Measurements from ENCODE around the gene EHD1. TPM values are rescaled to one million over a fixed set of nuclear protein-coding genes. Genes with fewer than 3 reads are reported as not detected.
A peak's percentile ranks its signal among the peaks of the same experiment; 100 is the strongest.

EHD1 gene
- total and polyA plus RNA-seq, 9 donors = 46.1 to 117 (median 87.0) TPM

GRCh38 chr11:64892411-64892831, 14.0 kb upstream of the EHD1 start:
- H3K4me1 ChIP-seq (ENCODE audit: control insufficient read depth, insufficient read depth, low read length) = peaks cover 25% of the 10 kb centered on the region

GRCh38 chr11:64891880-64892279, 13.5 kb upstream of the EHD1 start:
- 8% methylated on average over 1 of the region's 5 CpGs for WGBS (ENCODE audit: insufficient coverage)
- no peak overlapping the region for H3K4me3 ChIP-seq (ENCODE audit: low read length)
- no peak overlapping the region for H3K27ac ChIP-seq (ENCODE audit: low read length)
- no peaks in the 10 kb centered on the region for H3K27me3 ChIP-seq (ENCODE audit: control insufficient read depth, insufficient read depth, low read length)
- DNase-seq = no peak
- no peaks in the 10 kb centered on the region for H3K9me3 ChIP-seq (replicated peaks; ENCODE audit: control insufficient read depth, low read depth, low read length)
- peaks cover 13% of the 10 kb centered on the region for H3K36me3 ChIP-seq (ENCODE audit: control insufficient read depth, insufficient read depth, low read length)
- peaks cover 25% of the 10 kb centered on the region for H3K4me1 ChIP-seq (ENCODE audit: control insufficient read depth, insufficient read depth, low read length)

More at GRCh38 chr11:64892411-64892831, 14.0 kb upstream of the EHD1 start:
- H3K9me3 ChIP-seq (replicated peaks; ENCODE audit: control insufficient read depth, low read depth, low read length) = no peaks in the 10 kb centered on the region
- H3K36me3 ChIP-seq (ENCODE audit: control insufficient read depth, insufficient read depth, low read length) = peaks cover 18% of the 10 kb centered on the region
- no peak for DNase-seq
- H3K4me3 ChIP-seq (ENCODE audit: low read length) = no peak overlapping the region
- 79% methylated on average over 7 of the region's 11 CpGs for WGBS (ENCODE audit: insufficient coverage)
- no peak overlapping the region for H3K27ac ChIP-seq (ENCODE audit: low read length)
- H3K27me3 ChIP-seq (ENCODE audit: control insufficient read depth, insufficient read depth, low read length) = no peaks in the 10 kb centered on the region

GRCh38 chr11:64891215-64891848, 12.9 kb upstream of the EHD1 start:
- H3K9me3 ChIP-seq (replicated peaks; ENCODE audit: control insufficient read depth, low read depth, low read length) = no peaks in the 10 kb centered on the region
- no peak overlapping the region for H3K27ac ChIP-seq (ENCODE audit: low read length)
- peaks cover 8% of the 10 kb centered on the region for H3K36me3 ChIP-seq (ENCODE audit: control insufficient read depth, insufficient read depth, low read length)
- H3K4me3 ChIP-seq (ENCODE audit: low read length) = no peak overlapping the region
- H3K4me1 ChIP-seq (ENCODE audit: control insufficient read depth, insufficient read depth, low read length) = peaks cover 25% of the 10 kb centered on the region
- no peak for DNase-seq
- no peaks in the 10 kb centered on the region for H3K27me3 ChIP-seq (ENCODE audit: control insufficient read depth, insufficient read depth, low read length)
- WGBS (ENCODE audit: insufficient coverage) = 86% methylated on average over 18 of the region's 25 CpGs

GRCh38 chr11:64890522-64890939, 12.1 kb upstream of the EHD1 start:
- WGBS (ENCODE audit: insufficient coverage) = 80% methylated on average over 7 of the region's 7 CpGs
- no peak for DNase-seq
- Histone ChIP-seq H3K4me1 (ENCODE audit: control insufficient read depth, insufficient read depth, low read length) (peaks cover 25% of the 10 kb centered on the region), H3K27ac (ENCODE audit: low read length) (no peak overlapping the region), H3K9me3 (replicated peaks; ENCODE audit: control insufficient read depth, low read depth, low read length) (no peaks in the 10 kb centered on the region), H3K27me3 (ENCODE audit: control insufficient read depth, insufficient read depth, low read length) (no peaks in the 10 kb centered on the region), H3K4me3 (ENCODE audit: low read length) (no peak overlapping the region), H3K36me3 (ENCODE audit: control insufficient read depth, insufficient read depth, low read length) (peaks cover 6% of the 10 kb centered on the region)

GRCh38 chr11:64888729-64889511, 10.5 kb upstream of the EHD1 start:
- peaks cover 27% of the 10 kb centered on the region for H3K4me1 ChIP-seq (ENCODE audit: control insufficient read depth, insufficient read depth, low read length)
- H3K9me3 ChIP-seq (replicated peaks; ENCODE audit: control insufficient read depth, low read depth, low read length) = no peaks in the 10 kb centered on the region
- no peaks in the 10 kb centered on the region for H3K36me3 ChIP-seq (ENCODE audit: control insufficient read depth, insufficient read depth, low read length)
- H3K27ac ChIP-seq (ENCODE audit: low read length) = no peak overlapping the region
- WGBS (ENCODE audit: insufficient coverage) = 70% methylated on average over 9 of the region's 9 CpGs
- H3K4me3 ChIP-seq (ENCODE audit: low read length) = no peak overlapping the region
- H3K27me3 ChIP-seq (ENCODE audit: control insufficient read depth, insufficient read depth, low read length) = no peaks in the 10 kb centered on the region
- no peak for DNase-seq

GRCh38 chr11:64888406-64888728, 9.9 kb upstream of the EHD1 start:
- DNase-seq = no peak
- H3K36me3 ChIP-seq (ENCODE audit: control insufficient read depth, insufficient read depth, low read length) = no peaks in the 10 kb centered on the region
- H3K9me3 ChIP-seq (replicated peaks; ENCODE audit: control insufficient read depth, low read depth, low read length) = no peaks in the 10 kb centered on the region
- H3K4me3 ChIP-seq (ENCODE audit: low read length) = no peak overlapping the region
- H3K4me1 ChIP-seq (ENCODE audit: control insufficient read depth, insufficient read depth, low read length) = peaks cover 26% of the 10 kb centered on the region
- no peaks in the 10 kb centered on the region for H3K27me3 ChIP-seq (ENCODE audit: control insufficient read depth, insufficient read depth, low read length)
- WGBS (ENCODE audit: insufficient coverage) = 58% methylated on average over 7 of the region's 8 CpGs
- no peak overlapping the region for H3K27ac ChIP-seq (ENCODE audit: low read length)

- peak; percentile 76 for DNase-seq
- Histone ChIP-seq H3K4me3 (ENCODE audit: low read length) (peak overlapping the region; percentile 23), H3K9me3 (replicated peaks; ENCODE audit: control insufficient read depth, low read depth, low read length) (no peaks in the 10 kb centered on the region), H3K4me1 (ENCODE audit: control insufficient read depth, insufficient read depth, low read length) (peaks cover 26% of the 10 kb centered on the region), H3K36me3 (ENCODE audit: control insufficient read depth, insufficient read depth, low read length) (no peaks in the 10 kb centered on the region), H3K27ac (ENCODE audit: low read length) (no peak overlapping the region), H3K27me3 (ENCODE audit: control insufficient read depth, insufficient read depth, low read length) (no peaks in the 10 kb centered on the region)
- WGBS (ENCODE audit: insufficient coverage) = 7% methylated on average over 31 of the region's 34 CpGs
These were observed 9.5 kb upstream of the EHD1 start for GRCh38 chr11:64887757-64888405.

- Histone ChIP-seq H3K9me3 (replicated peaks; ENCODE audit: control insufficient read depth, low read depth, low read length) (no peaks in the 10 kb centered on the region), H3K4me1 (ENCODE audit: control insufficient read depth, insufficient read depth, low read length) (peaks cover 26% of the 10 kb centered on the region), H3K27ac (ENCODE audit: low read length) (no peak overlapping the region), H3K36me3 (ENCODE audit: control insufficient read depth, insufficient read depth, low read length) (no peaks in the 10 kb centered on the region), H3K4me3 (ENCODE audit: low read length) (no peak overlapping the region), H3K27me3 (ENCODE audit: control insufficient read depth, insufficient read depth, low read length) (no peaks in the 10 kb centered on the region)
- no peak for DNase-seq
- WGBS (ENCODE audit: insufficient coverage) = 92% methylated on average over 2 of the region's 8 CpGs
These were observed 8.9 kb upstream of the EHD1 start for GRCh38 chr11:64887234-64887756.

- no peak for DNase-seq
- Histone ChIP-seq H3K27me3 (ENCODE audit: control insufficient read depth, insufficient read depth, low read length) (no peaks in the 10 kb centered on the region), H3K4me1 (ENCODE audit: control insufficient read depth, insufficient read depth, low read length) (peaks cover 22% of the 10 kb centered on the region), H3K36me3 (ENCODE audit: control insufficient read depth, insufficient read depth, low read length) (no peaks in the 10 kb centered on the region), H3K9me3 (replicated peaks; ENCODE audit: control insufficient read depth, low read depth, low read length) (no peaks in the 10 kb centered on the region), H3K4me3 (ENCODE audit: low read length) (no peak overlapping the region), H3K27ac (ENCODE audit: low read length) (no peak overlapping the region)
- 76% methylated on average over 6 of the region's 15 CpGs for WGBS (ENCODE audit: insufficient coverage)
These were observed 7.2 kb upstream of the EHD1 start for GRCh38 chr11:64885367-64886286.

Data from muscle of leg (tissue), 11 donors.